GM12878 (cell line): ENCODE measurements around the gene MDN1. TPM values are rescaled to one million over a fixed set of nuclear protein-coding genes. Genes with fewer than 3 reads are reported as not detected.
A peak's percentile ranks its signal among the peaks of the same experiment; 100 is the strongest.

Source experiments
- CUX1 ChIP-seq: IDR thresholded peaks from 2 replicates; pipeline ENCODE4 v1.6.1; 2012; ENCODE audit warnings: improper control_type of control experiment, low read depth, low read length; ENCODE audit not compliant: insufficient replicate concordance
- DPF2 ChIP-seq: fragments of 450-650 bp; IDR thresholded peaks from 2 replicates; pipeline ENCODE4 v1.6.1; 2017; ENCODE audit warnings: mild to moderate bottlenecking
- EED ChIP-seq: sonication (generic); IDR thresholded peaks from 2 replicates; pipeline ENCODE4 v1.6.1; 2016; ENCODE audit warnings: antibody characterized with exemption, low read depth
- ESRRA ChIP-seq: IDR thresholded peaks from 2 replicates; pipeline ENCODE4 v1.6.1; 2012; ENCODE audit warnings: mild to moderate bottlenecking, low read length, improper control_type of control experiment
- EZH2 ChIP-seq: IDR thresholded peaks from 2 replicates; pipeline ENCODE4 v1.6.1; 2012; ENCODE audit warnings: low read depth, mild to moderate bottlenecking, control low read depth, inconsistent platforms, low read length, borderline replicate concordance; ENCODE audit not compliant: control insufficient read depth
- FOS ChIP-seq: IDR thresholded peaks from 3 replicates; pipeline ENCODE4 v1.6.1; 2011; ENCODE audit warnings: borderline replicate concordance; ENCODE audit not compliant: insufficient read length; ENCODE audit errors: extremely low read depth
- FOXK2 ChIP-seq: fragments of 450-650 bp; IDR thresholded peaks from 2 replicates; pipeline ENCODE4 v1.6.1; 2017; ENCODE audit warnings: mild to moderate bottlenecking, moderate library complexity
- FOXM1 ChIP-seq: IDR thresholded peaks from 2 replicates; pipeline ENCODE4 v1.6.1; 2012; ENCODE audit warnings: low read depth, mild to moderate bottlenecking, inconsistent platforms, low read length, moderate library complexity
- HDGF ChIP-seq: fragments of 450-650 bp; IDR thresholded peaks from 2 replicates; pipeline ENCODE4 v1.6.1; 2016; ENCODE audit warnings: antibody characterized with exemption
- IRF4 ChIP-seq: IDR thresholded peaks from 2 replicates; pipeline ENCODE4 v1.6.1; 2011; ENCODE audit warnings: low read depth, low read length
- JUNB ChIP-seq: IDR thresholded peaks from 2 replicates; pipeline ENCODE4 v1.6.1; 2016; ENCODE audit warnings: antibody characterized with exemption, mild to moderate bottlenecking
- JUND ChIP-seq: IDR thresholded peaks from 2 replicates; pipeline ENCODE4 v1.6.1; 2012; ENCODE audit warnings: low read depth, mild to moderate bottlenecking, low read length, improper control_type of control experiment, moderate library complexity
- LARP7 ChIP-seq: fragments of 450-650 bp; IDR thresholded peaks from 2 replicates; pipeline ENCODE4 v1.6.1; 2017; ENCODE audit warnings: mild to moderate bottlenecking
- PBX3 ChIP-seq: IDR thresholded peaks from 2 replicates; pipeline ENCODE4 v1.6.1; 2011; ENCODE audit warnings: mild to moderate bottlenecking, low read depth, low read length, moderate library complexity; ENCODE audit not compliant: insufficient replicate concordance
- RAD21 ChIP-seq: IDR thresholded peaks from 2 replicates; pipeline ENCODE4 v1.6.1; 2011; ENCODE audit warnings: mild to moderate bottlenecking, low read depth, low read length, moderate library complexity; ENCODE audit not compliant: insufficient read depth
- RUNX3 ChIP-seq: IDR thresholded peaks from 2 replicates; pipeline ENCODE4 v1.6.1; 2012; ENCODE audit warnings: low read length, inconsistent platforms
- SMARCA5 ChIP-seq: fragments of 450-650 bp; IDR thresholded peaks from 2 replicates; pipeline ENCODE4 v1.6.1; 2017; ENCODE audit warnings: mild to moderate bottlenecking
- SP1 ChIP-seq: IDR thresholded peaks from one replicate; pipeline ENCODE4 v1.6.1; 2011; ENCODE audit warnings: low read depth, low read length
- TARDBP ChIP-seq: IDR thresholded peaks from 2 replicates; pipeline ENCODE4 v1.6.1; 2016; ENCODE audit warnings: borderline replicate concordance
- USF1 ChIP-seq: IDR thresholded peaks from 2 replicates; pipeline ENCODE4 v1.6.1; 2011; ENCODE audit warnings: borderline replicate concordance, low read depth, mild to moderate bottlenecking, moderate library complexity, mixed read lengths, low read length; ENCODE audit not compliant: insufficient read depth; ENCODE audit errors: extremely low read length
- YY1 ChIP-seq: IDR thresholded peaks from 2 replicates; pipeline ENCODE4 v1.6.1; 2011; ENCODE audit warnings: low read depth, mild to moderate bottlenecking, low read length
- ZNF274 ChIP-seq: IDR thresholded peaks from one replicate; pipeline ENCODE4 v1.8.0; 2011; ENCODE audit not compliant: insufficient read length, insufficient read depth
- polyA plus RNA-seq, 11 experiments: library from polyadenylated mRNA; depleted of rRNA in 4 of 11; unstranded in 6 of 11; stranded (reverse) in 5 of 11; fragments of >200 nt; fragmentation: Nextera tagmentation in 4 of 11; fragmentation: Illumina TruSeq in 1 of 11; extraction: Ambion mirVana in 4 of 11; extraction: Trizol in 1 of 11; gene quantifications; 1 replicate in 1 of 11; 2 replicates in 10 of 11; pipeline versions ENCODE4 v1.2.1 to v1.2.3, GENCODE V29; 2011 to 2016; ENCODE audit warnings: inconsistent platforms in 2 of 11, missing spikeins in 2 of 11, low read depth in 1 of 11
- total RNA-seq, 4 experiments: library from RNA; depleted of rRNA in 3 of 4; stranded (reverse); fragments of >200 nt in 3 of 4; fragmentation: Illumina TruSeq in 1 of 4; extraction: Trizol in 1 of 4; gene quantifications; 2 replicates each; pipeline versions ENCODE4 v1.2.1 to v1.2.3, GENCODE V29; 2013 to 2021
- TF ChIP-seq, protein P1 (sequence below): fragments of 450-650 bp; IDR thresholded peaks from 2 replicates; pipeline ENCODE4 v1.6.1; 2017; ENCODE audit warnings: borderline replicate concordance

Gene MDN1
- total and polyA plus RNA-seq, 10 of the 15 experiments (the other 5 are each of a cell fraction or from before 2014, with no cell fraction given), result 14.3 to 50.1 (median 22.1) TPM

DNA sequence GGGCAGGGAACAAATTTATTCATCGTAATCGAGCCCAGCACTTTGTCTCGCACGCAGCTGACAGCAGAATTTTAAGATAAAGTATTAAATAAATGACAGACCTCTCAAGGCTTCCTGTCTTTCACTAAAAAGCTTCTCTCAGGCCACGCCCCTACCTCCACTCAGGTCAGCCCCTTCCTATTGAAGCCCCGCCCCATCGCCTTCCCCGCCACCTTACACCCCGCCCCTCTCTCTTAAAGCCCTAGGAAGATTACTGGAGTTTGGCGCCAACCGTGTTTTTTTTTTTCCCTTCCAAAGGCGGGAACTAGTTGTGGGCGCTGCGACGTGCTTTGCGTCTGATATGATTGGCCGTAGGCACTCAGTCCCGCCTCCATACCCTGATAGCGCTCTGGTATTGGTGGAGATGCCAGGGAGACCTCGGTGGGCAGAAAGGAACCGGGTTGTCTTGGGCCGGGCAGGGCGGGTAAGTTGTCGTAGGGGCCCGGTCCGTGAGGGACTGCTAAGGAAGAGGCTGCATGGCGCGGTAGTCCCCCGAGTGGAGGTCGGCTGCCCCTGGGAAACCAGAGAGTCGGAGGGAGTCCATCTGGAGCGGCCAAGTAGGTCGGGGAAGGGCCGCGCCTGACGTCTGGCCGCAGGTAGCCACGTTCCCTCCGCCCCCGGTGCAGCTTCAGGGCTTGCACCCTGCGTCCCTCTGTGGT lies 10.0 kb upstream of the MDN1 start, which contains the start of gene CASP8AP2 (continued):
- TF ChIP-seq SP1 (peak; percentile 88), EZH2 (no peak), RAD21 (no peak), IRF4 (no peak), DPF2 (no peak), FOXM1 (no peak), TARDBP (no peak), LARP7 (0 out of 2 replicates have a peak, but pooled peaks have one; percentile 52), FOXK2 (no peak), ESRRA (no peak), YY1 (peak; percentile 45; the same call in 1 of the 2 replicates), HDGF (peak; percentile 92), SMARCA5 (no peak; the same call in 1 of the 2 replicates), JUNB (no peak), RUNX3 (peak; percentile 48; the same call in 1 of the 2 replicates), EED (0 out of 2 replicates have a peak, but pooled peaks have one; percentile 17), ZNF274 (no peak), PBX3 (no peak), JUND (no peak), FOS (peak; percentile 33), USF1 (no peak), CUX1 (no peak)
- TF ChIP-seq, protein P1, sequence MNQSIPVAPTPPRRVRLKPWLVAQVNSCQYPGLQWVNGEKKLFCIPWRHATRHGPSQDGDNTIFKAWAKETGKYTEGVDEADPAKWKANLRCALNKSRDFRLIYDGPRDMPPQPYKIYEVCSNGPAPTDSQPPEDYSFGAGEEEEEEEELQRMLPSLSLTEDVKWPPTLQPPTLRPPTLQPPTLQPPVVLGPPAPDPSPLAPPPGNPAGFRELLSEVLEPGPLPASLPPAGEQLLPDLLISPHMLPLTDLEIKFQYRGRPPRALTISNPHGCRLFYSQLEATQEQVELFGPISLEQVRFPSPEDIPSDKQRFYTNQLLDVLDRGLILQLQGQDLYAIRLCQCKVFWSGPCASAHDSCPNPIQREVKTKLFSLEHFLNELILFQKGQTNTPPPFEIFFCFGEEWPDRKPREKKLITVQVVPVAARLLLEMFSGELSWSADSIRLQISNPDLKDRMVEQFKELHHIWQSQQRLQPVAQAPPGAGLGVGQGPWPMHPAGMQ, result no peak
